AG04450 (cell line): Measurements from ENCODE around the gene MEAF6. TPM values are rescaled to one million over a fixed set of nuclear protein-coding genes. Genes with fewer than 3 reads are reported as not detected.

Experiments
- CTCF ChIA-PET: fragments of 300-600, 350-600 bp; formaldehyde crosslinking; extraction: SDS; loops from one replicate; lab custom pipeline; 2022; ENCODE audit warnings: antibody characterized with exemption, inconsistent platforms; lab: Charles Lee
- POLR2A ChIA-PET: fragments of 350-600 bp; formaldehyde crosslinking; extraction: SDS; loops from one replicate; lab custom pipeline; 2021; ENCODE audit warnings: antibody characterized with exemption, inconsistent platforms; lab: Yijun Ruan, JAX
- DNase-seq: peaks from one replicate; pipeline ENCODE4 v3.0.0-alpha.2; 2011; ENCODE audit warnings: low read depth, low spot score
- H3K27ac ChIP-seq: one replicate; pipeline ENCODE4 v1.5.1; 2012; ENCODE audit warnings: low read depth, low read length, control low read depth
- H3K27me3 ChIP-seq: one replicate; pipeline ENCODE4 v1.6.0; 2012; ENCODE audit warnings: low read length; ENCODE audit not compliant: control insufficient read depth, insufficient read depth
- H3K4me3 ChIP-seq: 2 replicates; pipeline ENCODE4 v1.5.1; 2011; ENCODE audit warnings: mild to moderate bottlenecking, low read depth, low read length, control low read depth
- H3K9me3 ChIP-seq: 2 replicates; pipeline ENCODE4 v1.5.1; 2012; ENCODE audit warnings: low read length; ENCODE audit not compliant: control insufficient read depth, insufficient read depth
- CTCF ChIP-seq: IDR thresholded peaks from 2 replicates; pipeline ENCODE4 v1.5.1; 2011; ENCODE audit warnings: low read depth, low read length, control low read depth, inconsistent platforms
- polyA plus RNA-seq: library from polyadenylated mRNA; depleted of rRNA; stranded (reverse); fragments of >200 nt; gene quantifications from 2 replicates; pipeline ENCODE4 v1.2.3, GENCODE V29; 2011

Gene MEAF6
- polyA plus RNA-seq, 1 experiment, result 69.6 TPM

GRCh38 chr1:37559080-37559479 lies 44.5 kb upstream of the MEAF6 start:
- no peak overlapping the region for H3K27ac ChIP-seq
- ChIA-PET POLR2A (no interaction called here), CTCF (no interaction called here)
- H3K4me3 ChIP-seq, result no peak overlapping the region
- TF ChIP-seq CTCF, result no peak
- no peaks in the 10 kb centered on the region for H3K27me3 ChIP-seq
- H3K9me3 ChIP-seq, result peaks cover 4% of the 10 kb centered on the region
- no peak for DNase-seq

GRCh38 chr1:37558411-37558810 lies 43.8 kb upstream of the MEAF6 start:
- TF ChIP-seq CTCF, result no peak
- Histone ChIP-seq H3K4me3 (no peak overlapping the region), H3K27ac (no peak overlapping the region), H3K27me3 (no peaks in the 10 kb centered on the region), H3K9me3 (peaks cover 4% of the 10 kb centered on the region)
- CTCF ChIA-PET, result no interaction called here
- no peak for DNase-seq
- POLR2A ChIA-PET, result no interaction called here

- ChIA-PET POLR2A (no interaction called here), CTCF (interaction anchor here (1.1 to 2.0 kb wide), 2 partner anchors 42 to 46 kb away, joined by 3 to 14 read pairs; partner anchors contain the start of gene MEAF6)
- no peak for TF ChIP-seq CTCF
- DNase-seq, result no peak
- peaks cover 4% of the 10 kb centered on the region for H3K9me3 ChIP-seq
- no peaks in the 10 kb centered on the region for H3K27me3 ChIP-seq
- H3K27ac ChIP-seq, result no peak overlapping the region
- peak overlapping the region; percentile 70 for H3K4me3 ChIP-seq
Measured at GRCh38 chr1:37557402-37557801, 42.8 kb upstream of the MEAF6 start.

GRCh38 chr1:37556712-37557196 lies 42.2 kb upstream of the MEAF6 start, which contains the start of gene DNALI1:
TSS of gene DNALI1 (plus strand) at chr1:37556940. CDS start at chr1:37556995, 55 bp downstream.
- CTCF ChIA-PET, result interaction anchor here (2.0 kb wide), 1 partner anchor 42 kb away, joined by 14 read pairs; the partner anchor contains the start of gene MEAF6
- Histone ChIP-seq H3K9me3 (peaks cover 4% of the 10 kb centered on the region), H3K27me3 (no peaks in the 10 kb centered on the region), H3K27ac (peak within 1 kb of the TSS; percentile 47), H3K4me3 (peak within 1 kb of the TSS; percentile 70)
- TF ChIP-seq CTCF, result no peak
- DNase-seq, result peak; percentile 81
- POLR2A ChIA-PET, result no interaction called here
